GM18909 (cell line): Measurements from ENCODE around the gene SCNN1G.
A peak's percentile ranks its signal among the peaks of the same experiment; 100 is the strongest.

Experiments
- ATAC-seq: cut with Tn5 transposase; IDR thresholded peaks from one replicate; pipeline ENCODE4 v1.9.1; 2021; ENCODE audit warnings: mild to moderate bottlenecking; ENCODE audit not compliant: unreplicated experiment, poor library complexity

The SCNN1G gene

GRCh38 chr16:23152386-23153178 is 30.0 kb upstream of the SCNN1G start:
- no peak for ATAC-seq

- ATAC-seq: no peak
These were observed 27.0 kb upstream of the SCNN1G start for GRCh38 chr16:23155445-23156049.

GRCh38 chr16:23156110-23156509 is 26.4 kb upstream of the SCNN1G start:
- no peak for ATAC-seq

- ATAC-seq: no peak
These were observed 25.5 kb upstream of the SCNN1G start for GRCh38 chr16:23156946-23157460.

GRCh38 chr16:23158114-23158513 is 24.4 kb upstream of the SCNN1G start:
- ATAC-seq: no peak

GRCh38 chr16:23160082-23160481 is 22.5 kb upstream of the SCNN1G start:
- no peak for ATAC-seq

- ATAC-seq: no peak
These were observed 22.0 kb upstream of the SCNN1G start for GRCh38 chr16:23160574-23160973.

GRCh38 chr16:23163921-23164320 is 18.6 kb upstream of the SCNN1G start:
- ATAC-seq: no peak

- no peak for ATAC-seq
These were observed 17.8 kb upstream of the SCNN1G start for GRCh38 chr16:23164736-23165135.

GRCh38 chr16:23172583-23172982 is 10.0 kb upstream of the SCNN1G start:
- ATAC-seq: no peak

GRCh38 chr16:23172994-23173393 is 9.6 kb upstream of the SCNN1G start:
- ATAC-seq: no peak

- ATAC-seq: no peak
These were observed 7.9 kb upstream of the SCNN1G start for GRCh38 chr16:23174622-23175021.

- ATAC-seq: no peak
These were observed 6.9 kb upstream of the SCNN1G start for GRCh38 chr16:23175651-23176050.

- no peak for ATAC-seq
These were observed 1.0 kb upstream of the SCNN1G start for GRCh38 chr16:23181506-23181905.

- ATAC-seq: peak; percentile 93
These were observed 303 bp upstream of the SCNN1G start for GRCh38 chr16:23182206-23182678.

- ATAC-seq: no peak
These were observed 958 bp downstream of the SCNN1G start for GRCh38 chr16:23183543-23183862.

GRCh38 chr16:23185656-23186055 is 3.1 kb downstream of the SCNN1G start:
- no peak for ATAC-seq

- ATAC-seq: no peak
These were observed 3.6 kb downstream of the SCNN1G start for GRCh38 chr16:23186171-23186570.

- ATAC-seq: no peak
These were observed 4.8 kb downstream of the SCNN1G start for GRCh38 chr16:23187341-23187740.

GRCh38 chr16:23188911-23189310 is 6.4 kb downstream of the SCNN1G start:
- ATAC-seq: no peak

- ATAC-seq: no peak
These were observed 12.1 kb downstream of the SCNN1G start for GRCh38 chr16:23194497-23195221.
